ENCODE measurements around the gene LSM7.

LSM7 gene

DNA sequence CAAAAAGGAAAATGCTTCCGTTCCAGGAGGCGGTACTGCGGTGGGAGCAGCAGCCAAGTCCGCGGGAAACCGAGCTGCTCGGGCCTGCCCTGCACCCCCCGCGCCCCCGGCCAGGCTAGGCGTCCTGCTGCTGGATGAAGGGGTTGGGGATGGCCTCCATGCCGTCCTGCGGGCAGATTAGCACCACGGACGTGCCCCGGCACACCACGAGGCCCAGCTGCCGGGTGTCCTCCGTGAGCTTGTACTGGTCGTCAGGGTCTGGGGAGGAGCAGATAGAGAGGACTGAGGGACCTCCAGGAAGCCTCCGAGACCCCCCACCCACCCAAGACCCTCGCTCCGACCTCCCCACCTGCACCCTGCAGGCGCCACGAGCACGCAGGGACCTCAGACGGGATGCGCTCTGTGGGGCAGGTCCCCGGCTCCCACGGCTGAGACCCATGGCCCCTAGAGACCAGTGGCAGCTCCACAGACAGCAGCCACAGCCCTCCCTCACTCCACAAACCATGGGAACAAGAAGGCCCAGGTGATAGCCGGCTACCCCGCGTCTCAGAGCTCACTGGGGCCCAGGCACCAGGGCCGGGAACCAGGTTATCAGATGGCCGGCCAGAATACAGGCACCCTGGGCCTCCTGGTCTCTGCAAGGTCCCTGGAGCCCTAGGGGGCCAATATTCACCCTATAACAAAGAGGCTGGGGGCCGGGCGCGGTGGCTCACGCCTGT lies 6.7 kb downstream of the LSM7 start:
- no peak for DNase-seq

DNA sequence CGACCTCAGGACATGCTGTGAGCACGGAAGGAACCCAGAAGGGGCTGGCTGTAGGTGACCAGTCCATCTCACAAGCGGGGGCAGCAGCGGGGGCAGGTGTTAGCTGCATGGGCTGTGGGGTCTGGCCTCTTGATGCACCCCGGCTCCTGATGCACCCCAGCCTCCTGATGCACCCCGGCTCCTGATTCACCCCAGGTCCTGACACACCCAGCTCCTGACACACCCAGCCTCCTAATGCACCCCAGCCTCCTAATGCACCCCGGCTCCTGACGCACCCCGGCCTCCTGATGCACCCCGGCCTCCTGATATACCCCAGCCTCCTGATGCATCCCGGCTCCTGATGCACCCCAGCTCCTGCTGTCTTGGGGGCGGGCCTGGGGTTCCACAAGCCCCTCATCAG lies 7.4 kb downstream of the LSM7 start:
- no peak for DNase-seq

DNA sequence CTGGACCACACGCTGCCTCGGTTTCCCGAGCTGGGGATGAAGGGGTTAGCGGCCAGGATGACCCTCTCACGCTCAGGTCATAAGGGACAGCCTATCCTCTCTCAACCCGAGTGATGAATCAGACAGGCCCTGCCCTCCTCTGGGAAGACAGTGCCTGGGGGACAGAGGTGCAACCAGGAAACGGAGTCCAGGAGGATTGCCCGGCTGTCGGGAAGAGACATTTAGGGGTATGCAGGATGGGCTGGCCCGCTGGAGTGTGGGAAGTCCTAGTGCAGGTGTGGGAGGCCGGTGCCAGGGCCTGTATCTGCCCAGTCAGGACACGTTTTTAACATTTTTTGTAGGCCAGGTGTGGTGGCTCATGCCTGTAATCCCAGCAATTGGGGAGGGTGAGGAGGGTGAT lies 8.3 kb downstream of the LSM7 start:
- no peak for DNase-seq

GRCh38 chr19:2319551-2319950 lies 8.8 kb downstream of the LSM7 start:
- DNase-seq = no peak

DNA sequence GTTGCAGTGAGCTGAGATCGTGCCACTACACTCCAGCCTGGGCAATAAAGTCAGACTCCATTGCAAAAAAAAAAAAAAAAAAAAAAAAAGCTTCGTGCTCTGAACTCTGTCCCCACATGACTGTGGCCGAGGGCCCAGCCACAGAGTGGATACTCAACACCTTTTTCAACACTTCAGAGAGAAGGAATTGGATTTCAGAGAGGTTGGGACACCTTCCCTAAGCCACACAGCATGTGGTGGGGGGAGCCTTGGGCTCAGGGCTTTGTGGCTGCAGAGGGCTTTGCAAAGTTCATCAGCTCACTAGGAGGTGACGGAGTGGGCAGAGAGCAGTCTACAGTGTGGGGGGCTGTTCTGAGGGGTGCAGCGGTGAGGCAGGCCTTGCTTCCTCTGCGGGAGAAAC lies 9.5 kb downstream of the LSM7 start:
- no peak for DNase-seq

GRCh38 chr19:2317756-2318155 lies 10.6 kb downstream of the LSM7 start:
- no peak for DNase-seq

- no peak for DNase-seq
These were observed 11.1 kb downstream of the LSM7 start for GRCh38 chr19:2317300-2317699.

GRCh38 chr19:2315818-2316353 lies 12.5 kb downstream of the LSM7 start:
- peak; percentile 86 to 91 for DNase-seq

GRCh38 chr19:2315121-2315817 lies 13.1 kb downstream of the LSM7 start:
- no peak for DNase-seq

DNA sequence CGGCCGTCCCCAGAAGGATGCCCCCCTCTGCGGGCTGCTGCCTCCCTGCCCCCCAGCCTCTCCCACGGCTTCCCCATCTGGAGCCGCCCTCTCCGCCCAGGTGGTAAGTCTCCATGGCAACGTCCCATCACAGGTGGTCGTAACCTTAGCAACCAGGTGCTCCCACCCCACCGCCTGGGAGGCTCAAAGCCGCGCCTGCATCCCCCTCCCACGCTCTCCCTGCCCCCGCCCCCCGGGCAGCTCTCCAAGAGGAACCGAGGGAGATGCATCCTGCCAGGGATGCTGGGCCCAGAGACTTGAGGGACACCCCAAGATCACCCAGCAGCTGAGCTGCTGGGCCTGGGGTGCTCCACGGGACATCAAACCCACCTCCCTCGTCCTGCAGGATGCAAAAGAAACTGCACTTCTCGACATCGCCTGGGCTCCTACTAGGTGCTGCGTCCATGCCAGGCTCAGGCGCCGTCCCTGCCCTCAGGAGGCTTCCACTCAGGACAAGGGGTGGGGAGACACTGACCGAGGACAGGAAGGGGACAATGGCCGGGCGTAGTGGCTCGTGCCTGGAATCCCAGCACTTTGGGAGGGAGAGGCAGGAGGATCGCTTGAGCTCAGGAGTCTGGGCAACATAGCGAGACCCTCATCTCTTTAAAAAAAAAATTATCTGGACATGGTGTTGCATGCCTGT lies 15.4 kb downstream of the LSM7 start:
- DNase-seq = no peak

GRCh38 chr19:2311093-2311492 lies 17.3 kb downstream of the LSM7 start:
- no peak for DNase-seq

- DNase-seq = no peak
These were observed 18.5 kb downstream of the LSM7 start for GRCh38 chr19:2309734-2310362.

DNA sequence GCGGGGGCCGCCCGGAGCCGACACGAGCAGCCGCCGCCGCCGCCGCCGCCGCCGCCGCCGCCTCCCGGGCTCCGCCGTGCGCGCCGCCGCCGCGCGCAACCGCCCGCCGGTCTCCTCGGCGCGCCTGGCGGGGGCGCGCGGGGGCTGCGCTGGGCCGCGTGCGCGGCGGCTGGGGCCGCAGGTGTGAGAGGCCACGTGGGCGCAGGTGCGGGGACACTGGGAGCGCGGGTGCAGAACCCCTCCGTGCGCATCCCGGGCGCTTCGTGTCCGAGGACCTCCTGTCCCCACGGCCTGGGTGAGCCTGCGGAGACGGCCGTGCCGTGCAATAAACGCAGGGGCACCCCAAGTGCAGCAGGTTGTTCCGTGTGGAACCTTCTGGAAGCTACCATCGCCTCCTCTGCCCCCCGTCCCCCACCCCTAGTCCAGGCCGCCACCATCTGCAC lies 20.3 kb downstream of the LSM7 start, which contains the start of gene LINGO3:
Gene LINGO3 (minus strand): TSS at position 41 of the 443 bp plus-strand sequence. CDS start 16,378 bp downstream, outside the sequence.
- DNase-seq = no peak

- no peak for DNase-seq
These were observed 20.8 kb downstream of the LSM7 start for GRCh38 chr19:2307518-2308012.

DNA sequence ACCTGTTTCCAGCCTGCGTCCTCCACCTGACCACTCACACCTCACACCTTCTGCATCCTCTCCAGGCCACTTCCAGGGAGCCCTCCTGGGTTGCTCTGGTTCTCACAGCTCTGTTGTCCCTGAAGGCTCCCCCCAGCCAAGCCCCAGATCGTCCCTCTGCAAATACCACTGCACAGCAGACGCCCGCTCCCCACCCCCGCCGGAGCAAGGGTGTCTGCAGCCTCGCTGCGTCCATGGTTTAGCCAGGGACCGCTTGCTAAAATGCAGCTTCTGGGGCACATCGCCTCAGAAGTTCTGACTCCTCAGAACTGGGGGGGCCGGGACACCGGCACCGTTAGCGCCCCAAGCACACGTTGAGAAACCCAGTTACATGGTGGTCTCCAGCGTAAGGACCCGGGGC lies 21.4 kb downstream of the LSM7 start:
- no peak for DNase-seq

DNA sequence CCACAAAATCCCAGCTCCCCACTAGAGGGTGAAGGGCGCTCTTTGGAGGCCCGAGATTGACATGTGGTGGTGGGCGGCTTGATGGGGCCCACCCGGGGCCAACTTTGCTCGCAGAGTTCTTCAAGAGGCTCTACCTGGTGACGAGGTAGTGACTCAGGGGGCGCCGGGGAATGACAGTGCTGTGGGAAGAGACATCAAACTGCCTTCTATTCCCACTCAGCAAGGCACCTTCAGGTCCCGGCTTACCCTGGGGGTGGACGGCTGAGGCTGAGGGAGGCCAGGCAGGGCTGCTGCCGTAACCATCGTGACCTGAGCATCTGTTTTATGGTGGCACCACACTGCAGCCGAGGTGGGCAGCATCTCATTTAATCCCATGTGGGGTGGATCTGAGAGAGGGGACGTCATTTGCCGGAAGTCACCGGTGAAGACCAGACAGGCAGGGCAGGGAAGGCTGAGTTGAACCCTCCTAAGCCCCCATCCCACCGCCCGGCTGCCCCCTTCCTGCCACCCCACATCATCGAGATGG lies 22.0 kb downstream of the LSM7 start:
- no peak for DNase-seq

DNA sequence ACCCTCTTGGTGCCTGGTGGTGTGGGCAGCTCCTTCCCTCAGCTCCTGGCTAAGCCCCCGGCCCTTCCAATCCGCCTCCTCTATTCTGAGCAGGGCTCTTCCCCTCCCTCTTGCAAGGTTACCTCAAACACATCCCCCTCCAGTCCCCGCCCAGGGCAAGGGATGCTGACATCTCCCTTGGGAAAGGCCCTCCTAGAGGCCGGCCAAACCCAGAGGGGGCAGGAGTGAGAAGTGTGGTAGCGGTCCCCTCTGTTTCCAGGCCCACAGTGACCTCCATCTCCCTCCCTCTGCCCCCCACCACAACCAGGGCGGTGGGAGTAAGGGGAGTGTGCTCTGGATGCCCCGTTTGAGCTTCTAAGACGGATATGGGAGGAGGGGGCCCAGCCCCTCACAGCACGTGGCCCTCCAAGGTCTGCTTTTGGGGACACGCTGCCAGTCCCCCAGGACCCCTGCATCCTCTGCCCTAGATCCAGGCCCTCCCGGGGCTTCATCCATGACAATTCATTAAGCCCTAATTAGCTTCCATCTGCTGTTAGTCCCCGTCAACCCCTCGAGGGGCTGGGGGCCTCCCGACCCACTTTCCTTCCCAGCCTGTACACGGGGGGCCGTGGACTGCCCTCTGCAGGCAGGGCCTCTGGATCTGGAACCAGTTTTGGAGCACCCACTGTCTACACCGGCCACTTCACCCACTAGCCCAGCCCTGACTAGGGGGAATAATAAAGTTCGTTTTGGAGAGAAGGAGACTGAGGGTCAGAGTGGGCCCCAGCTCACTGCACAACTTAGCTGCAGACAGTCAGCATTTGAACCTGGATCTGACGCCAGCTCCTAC lies 22.7 kb downstream of the LSM7 start:
- no peak for DNase-seq

DNA sequence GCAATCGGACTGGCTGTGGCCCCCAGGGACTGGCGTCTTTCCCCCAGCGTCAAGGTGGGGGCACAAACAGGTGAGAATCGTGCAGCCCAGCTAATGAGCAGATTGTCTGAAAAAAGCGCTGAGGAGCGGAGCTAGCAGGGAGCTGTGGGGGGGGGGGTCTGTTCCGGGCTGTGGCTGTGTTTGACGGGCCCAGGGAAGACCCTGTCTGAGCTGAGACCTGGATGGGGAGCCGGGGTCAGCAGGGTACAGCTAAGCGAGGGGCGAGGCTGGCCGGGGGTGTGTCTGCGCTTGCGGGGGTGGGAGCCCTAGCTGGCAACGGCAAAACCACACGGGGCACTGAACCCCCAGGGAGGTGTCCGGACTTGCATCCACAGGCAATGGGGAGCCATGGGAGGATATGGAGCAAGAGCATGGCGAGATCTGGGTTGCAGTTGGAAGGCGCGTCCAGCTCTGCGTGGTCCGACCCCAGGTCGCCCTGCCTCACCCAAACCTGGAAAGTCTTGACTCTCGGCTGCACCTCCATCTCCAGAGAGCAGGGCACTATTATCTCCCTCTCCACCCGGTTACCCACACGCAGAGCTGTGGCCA lies 25.1 kb downstream of the LSM7 start:
- DNase-seq = no peak

GRCh38 chr19:2302319-2303210 lies 25.8 kb downstream of the LSM7 start:
- DNase-seq = peak; percentile 16 to 27

DNA sequence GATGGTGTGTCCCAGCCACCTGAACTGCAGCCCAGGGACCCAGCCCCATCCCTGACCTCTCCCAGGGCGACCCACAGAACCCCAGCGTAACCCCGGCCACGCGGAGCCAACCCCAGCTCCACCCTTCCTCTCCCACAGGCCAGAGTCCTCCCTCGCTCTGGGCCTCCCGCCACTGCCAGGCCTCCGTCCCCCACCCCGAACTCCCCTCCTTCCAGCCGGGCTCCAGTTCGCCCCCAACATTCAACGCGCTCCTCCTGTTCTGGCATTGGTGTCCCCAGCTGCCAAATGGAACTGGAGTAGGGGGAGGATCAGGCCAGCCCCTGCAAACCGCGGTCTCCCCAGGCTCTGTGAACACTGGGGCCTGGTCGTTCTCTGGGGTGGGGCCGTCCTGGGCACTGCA lies 27.9 kb downstream of the LSM7 start:
- no peak for DNase-seq

Data from inflammatory macrophage (primary cell).